GM18858 (cell line): ENCODE measurements around the gene DHCR24.
"Not testable (repeated sequence)": the region's sequence is repeated elsewhere in the genome, so short reads cannot be mapped to it uniquely, and the experiment has no call there.

ENCODE experiments used
- ATAC-seq: cut with Tn5 transposase; IDR thresholded peaks from one replicate; pipeline ENCODE4 v1.9.1; 2021; ENCODE audit not compliant: unreplicated experiment

Gene DHCR24

GRCh38 chr1:54888080-54888733 lies 1.2 kb upstream of the DHCR24 start:
- no peak for ATAC-seq

GRCh38 chr1:54887665-54888071 lies 673 bp upstream of the DHCR24 start:
- no peak for ATAC-seq

GRCh38 chr1:54885807-54886723 lies 930 bp downstream of the DHCR24 start:
- ATAC-seq, result no peak

- ATAC-seq, result no peak
These were observed 1.7 kb downstream of the DHCR24 start for GRCh38 chr1:54885237-54885679.

- ATAC-seq, result no peak
These were observed 2.2 kb downstream of the DHCR24 start for GRCh38 chr1:54884768-54885167.

GRCh38 chr1:54884135-54884586 lies 2.8 kb downstream of the DHCR24 start:
- no peak for ATAC-seq

GRCh38 chr1:54883349-54884102 lies 3.5 kb downstream of the DHCR24 start:
- ATAC-seq, result no peak

GRCh38 chr1:54882519-54882918 lies 4.5 kb downstream of the DHCR24 start:
- ATAC-seq, result no peak

- ATAC-seq, result not testable (repeated sequence)
These were observed 5.4 kb downstream of the DHCR24 start for GRCh38 chr1:54881604-54882003.

GRCh38 chr1:54879872-54880271 lies 7.1 kb downstream of the DHCR24 start:
- no peak for ATAC-seq

- no peak for ATAC-seq
These were observed 10.2 kb downstream of the DHCR24 start for GRCh38 chr1:54876814-54877213.

- ATAC-seq, result no peak
These were observed 12.0 kb downstream of the DHCR24 start for GRCh38 chr1:54875000-54875399.

- ATAC-seq, result no peak
These were observed 12.7 kb downstream of the DHCR24 start for GRCh38 chr1:54874079-54874830.

GRCh38 chr1:54872036-54872331 lies 15.0 kb downstream of the DHCR24 start:
- no peak for ATAC-seq

- ATAC-seq, result no peak
These were observed 15.5 kb downstream of the DHCR24 start for GRCh38 chr1:54871275-54872035.

- no peak for ATAC-seq
These were observed 16.1 kb downstream of the DHCR24 start for GRCh38 chr1:54870869-54871268.

- no peak for ATAC-seq
These were observed 17.7 kb downstream of the DHCR24 start for GRCh38 chr1:54869173-54869851.

GRCh38 chr1:54867717-54868057 lies 19.3 kb downstream of the DHCR24 start:
- no peak for ATAC-seq

GRCh38 chr1:54866801-54867716 lies 19.9 kb downstream of the DHCR24 start:
- no peak for ATAC-seq
